ENCODE results near the gene CACNA1E.

Gene CACNA1E

GRCh38 chr1:181806746-181807145 lies 323.4 kb downstream of the CACNA1E start:
- Histone ChIP-seq H3K4me1 (no peaks in the 10 kb centered on the region), H3K9me3 (no peaks in the 10 kb centered on the region), H3K27me3 (no peaks in the 10 kb centered on the region), H3K4me3 (ENCODE audit: low read depth, low read length) (no peak overlapping the region), H3K36me3 (no peaks in the 10 kb centered on the region)
- DNase-seq, result no peak
- TF ChIP-seq, protein P1, sequence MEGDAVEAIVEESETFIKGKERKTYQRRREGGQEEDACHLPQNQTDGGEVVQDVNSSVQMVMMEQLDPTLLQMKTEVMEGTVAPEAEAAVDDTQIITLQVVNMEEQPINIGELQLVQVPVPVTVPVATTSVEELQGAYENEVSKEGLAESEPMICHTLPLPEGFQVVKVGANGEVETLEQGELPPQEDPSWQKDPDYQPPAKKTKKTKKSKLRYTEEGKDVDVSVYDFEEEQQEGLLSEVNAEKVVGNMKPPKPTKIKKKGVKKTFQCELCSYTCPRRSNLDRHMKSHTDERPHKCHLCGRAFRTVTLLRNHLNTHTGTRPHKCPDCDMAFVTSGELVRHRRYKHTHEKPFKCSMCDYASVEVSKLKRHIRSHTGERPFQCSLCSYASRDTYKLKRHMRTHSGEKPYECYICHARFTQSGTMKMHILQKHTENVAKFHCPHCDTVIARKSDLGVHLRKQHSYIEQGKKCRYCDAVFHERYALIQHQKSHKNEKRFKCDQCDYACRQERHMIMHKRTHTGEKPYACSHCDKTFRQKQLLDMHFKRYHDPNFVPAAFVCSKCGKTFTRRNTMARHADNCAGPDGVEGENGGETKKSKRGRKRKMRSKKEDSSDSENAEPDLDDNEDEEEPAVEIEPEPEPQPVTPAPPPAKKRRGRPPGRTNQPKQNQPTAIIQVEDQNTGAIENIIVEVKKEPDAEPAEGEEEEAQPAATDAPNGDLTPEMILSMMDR (IDR thresholded peaks at IDR 0.05; ENCODE audit: low read depth, low read length), result no peak

- H3K4me3 ChIP-seq (ENCODE audit: low read depth, low read length), result no peak overlapping the region
- H3K36me3 ChIP-seq, result no peaks in the 10 kb centered on the region
- H3K4me1 ChIP-seq, result no peaks in the 10 kb centered on the region
- no peak for DNase-seq
- no peaks in the 10 kb centered on the region for H3K27me3 ChIP-seq
- no peaks in the 10 kb centered on the region for H3K9me3 ChIP-seq
- TF ChIP-seq, protein P1 (IDR thresholded peaks at IDR 0.05; ENCODE audit: low read depth, low read length), result no peak
Measured at GRCh38 chr1:181807251-181807650, 323.9 kb downstream of the CACNA1E start.

- Histone ChIP-seq H3K4me1 (no peaks in the 10 kb centered on the region), H3K9me3 (no peaks in the 10 kb centered on the region; the same call in 1 of the 2 replicates), H3K36me3 (no peaks in the 10 kb centered on the region), H3K4me3 (ENCODE audit: low read depth, low read length) (no peak overlapping the region), H3K27me3 (no peaks in the 10 kb centered on the region)
- DNase-seq, result no peak
- TF ChIP-seq, protein P1 (IDR thresholded peaks at IDR 0.05; ENCODE audit: low read depth, low read length), result no peak
Measured at GRCh38 chr1:181809991-181810545, 326.8 kb downstream of the CACNA1E start.

DNA sequence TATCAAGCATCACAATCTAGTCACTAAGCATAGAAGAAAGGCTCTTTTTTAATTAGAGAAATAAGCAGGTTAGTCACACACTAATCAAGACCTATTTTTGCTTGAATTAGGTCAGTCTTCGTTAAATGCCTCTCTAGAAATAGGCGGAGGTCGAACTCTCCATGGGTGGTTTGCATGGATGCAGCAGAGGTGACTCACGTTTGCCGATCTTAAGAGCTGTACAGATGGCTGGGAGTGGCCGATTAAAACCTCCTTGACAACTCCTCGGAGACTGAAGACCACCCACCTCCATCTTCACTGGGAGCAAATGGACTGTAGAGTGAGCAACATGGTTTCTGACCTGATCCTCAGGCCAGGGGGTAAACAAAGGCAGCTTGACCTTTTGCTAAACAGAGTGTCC lies 328.9 kb downstream of the CACNA1E start:
- Histone ChIP-seq H3K36me3 (no peaks in the 10 kb centered on the region), H3K4me1 (no peaks in the 10 kb centered on the region), H3K9me3 (no peaks in the 10 kb centered on the region; the same call in 1 of the 2 replicates), H3K27me3 (no peaks in the 10 kb centered on the region), H3K4me3 (ENCODE audit: low read depth, low read length) (no peak overlapping the region)
- TF ChIP-seq, protein P1 (IDR thresholded peaks at IDR 0.05; ENCODE audit: low read depth, low read length), result no peak
- no peak for DNase-seq

DNA sequence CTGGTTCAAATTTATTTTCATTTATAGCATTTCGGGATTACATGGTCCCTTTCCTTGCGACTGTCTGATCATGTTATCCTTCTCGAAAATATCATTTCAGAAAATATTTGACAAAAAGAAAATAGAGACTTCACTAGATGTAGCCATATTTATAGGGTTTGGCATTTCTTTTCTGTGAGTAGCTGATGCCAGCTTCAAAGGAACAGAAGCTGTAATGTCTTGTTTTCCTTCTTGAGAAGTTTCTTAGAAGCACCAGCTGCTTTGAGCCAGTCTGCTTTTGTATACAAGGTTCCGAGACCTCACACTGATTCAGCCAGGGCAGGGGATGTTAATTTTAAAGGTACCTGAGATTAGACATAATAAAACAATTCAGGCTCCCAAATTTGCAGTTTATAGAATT lies 329.9 kb downstream of the CACNA1E start:
- no peaks in the 10 kb centered on the region for H3K27me3 ChIP-seq
- no peak for DNase-seq
- no peaks in the 10 kb centered on the region for H3K36me3 ChIP-seq
- no peaks in the 10 kb centered on the region; the same call in 1 of the 2 replicates for H3K9me3 ChIP-seq
- no peak overlapping the region for H3K4me3 ChIP-seq (ENCODE audit: low read depth, low read length)
- TF ChIP-seq, protein P1 (IDR thresholded peaks at IDR 0.05; ENCODE audit: low read depth, low read length), result no peak
- no peaks in the 10 kb centered on the region for H3K4me1 ChIP-seq

- Histone ChIP-seq H3K9me3 (no peaks in the 10 kb centered on the region; the same call in 1 of the 2 replicates), H3K27me3 (no peaks in the 10 kb centered on the region), H3K36me3 (no peaks in the 10 kb centered on the region), H3K4me1 (no peaks in the 10 kb centered on the region), H3K4me3 (ENCODE audit: low read depth, low read length) (no peak overlapping the region)
- DNase-seq, result no peak
- TF ChIP-seq, protein P1 (IDR thresholded peaks at IDR 0.05; ENCODE audit: low read depth, low read length), result no peak
Measured at GRCh38 chr1:181816608-181817007, 333.3 kb downstream of the CACNA1E start.

Data from BE2C (cell line).